ENCODE data around the gene COPS7A.

DNA sequence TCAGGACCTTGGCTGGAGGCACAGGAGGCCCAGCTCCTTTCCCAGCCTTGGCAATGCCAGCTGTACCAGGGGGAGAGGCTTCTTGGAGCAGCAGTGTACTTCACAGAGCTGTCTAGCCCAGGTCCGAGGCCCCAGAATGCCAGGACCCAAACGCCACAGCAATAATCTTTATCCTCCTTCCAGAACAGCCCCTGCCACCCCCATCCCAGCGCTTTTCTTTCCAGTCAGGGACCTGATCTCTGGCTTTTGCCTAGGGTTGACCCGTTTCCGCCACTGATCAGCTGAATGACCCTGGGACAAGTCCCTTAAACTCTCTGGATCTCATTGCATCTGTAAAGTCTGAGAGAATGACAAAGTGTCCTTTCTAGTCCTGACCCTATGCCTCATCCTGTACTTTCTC, 53.5 kb downstream of the COPS7A start:
- TF ChIP-seq, protein P1, sequence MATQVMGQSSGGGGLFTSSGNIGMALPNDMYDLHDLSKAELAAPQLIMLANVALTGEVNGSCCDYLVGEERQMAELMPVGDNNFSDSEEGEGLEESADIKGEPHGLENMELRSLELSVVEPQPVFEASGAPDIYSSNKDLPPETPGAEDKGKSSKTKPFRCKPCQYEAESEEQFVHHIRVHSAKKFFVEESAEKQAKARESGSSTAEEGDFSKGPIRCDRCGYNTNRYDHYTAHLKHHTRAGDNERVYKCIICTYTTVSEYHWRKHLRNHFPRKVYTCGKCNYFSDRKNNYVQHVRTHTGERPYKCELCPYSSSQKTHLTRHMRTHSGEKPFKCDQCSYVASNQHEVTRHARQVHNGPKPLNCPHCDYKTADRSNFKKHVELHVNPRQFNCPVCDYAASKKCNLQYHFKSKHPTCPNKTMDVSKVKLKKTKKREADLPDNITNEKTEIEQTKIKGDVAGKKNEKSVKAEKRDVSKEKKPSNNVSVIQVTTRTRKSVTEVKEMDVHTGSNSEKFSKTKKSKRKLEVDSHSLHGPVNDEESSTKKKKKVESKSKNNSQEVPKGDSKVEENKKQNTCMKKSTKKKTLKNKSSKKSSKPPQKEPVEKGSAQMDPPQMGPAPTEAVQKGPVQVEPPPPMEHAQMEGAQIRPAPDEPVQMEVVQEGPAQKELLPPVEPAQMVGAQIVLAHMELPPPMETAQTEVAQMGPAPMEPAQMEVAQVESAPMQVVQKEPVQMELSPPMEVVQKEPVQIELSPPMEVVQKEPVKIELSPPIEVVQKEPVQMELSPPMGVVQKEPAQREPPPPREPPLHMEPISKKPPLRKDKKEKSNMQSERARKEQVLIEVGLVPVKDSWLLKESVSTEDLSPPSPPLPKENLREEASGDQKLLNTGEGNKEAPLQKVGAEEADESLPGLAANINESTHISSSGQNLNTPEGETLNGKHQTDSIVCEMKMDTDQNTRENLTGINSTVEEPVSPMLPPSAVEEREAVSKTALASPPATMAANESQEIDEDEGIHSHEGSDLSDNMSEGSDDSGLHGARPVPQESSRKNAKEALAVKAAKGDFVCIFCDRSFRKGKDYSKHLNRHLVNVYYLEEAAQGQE (IDR thresholded peaks at IDR 0.05; ENCODE audit: insufficient read depth in 1 of 2, low read depth in 2 of 2, low read length in 2 of 2), result no peak
- no peak for TF ChIP-seq SIN3A (IDR thresholded peaks at IDR 0.05; ENCODE audit: borderline replicate concordance, insufficient read depth, low read length)

Measured in PFSK-1 (cell line).